Panc1 (cell line): ENCODE measurements around the gene ZNF653.

Experiments
- POLR2AphosphoS5 ChIP-seq: IDR thresholded peaks from 2 replicates; pipeline ENCODE4 v1.6.1; 2012; ENCODE audit warnings: mild to moderate bottlenecking, low read depth, low read length, moderate library complexity
- SIN3A ChIP-seq: IDR thresholded peaks from 2 replicates; pipeline ENCODE4 v1.6.1; 2012; ENCODE audit warnings: low read depth, mild to moderate bottlenecking, low read length, moderate library complexity, borderline replicate concordance; ENCODE audit not compliant: insufficient read depth
- TCF7L2 ChIP-seq: IDR thresholded peaks from 2 replicates; pipeline ENCODE4 v1.6.1; 2011; ENCODE audit warnings: mild to moderate bottlenecking, low read depth, low read length, inconsistent platforms
- TF ChIP-seq, protein P1 (sequence below): fragments of 450-650 bp; IDR thresholded peaks from 2 replicates; pipeline ENCODE4 v1.5.1; 2017; ENCODE audit warnings: mild to moderate bottlenecking

DNA sequence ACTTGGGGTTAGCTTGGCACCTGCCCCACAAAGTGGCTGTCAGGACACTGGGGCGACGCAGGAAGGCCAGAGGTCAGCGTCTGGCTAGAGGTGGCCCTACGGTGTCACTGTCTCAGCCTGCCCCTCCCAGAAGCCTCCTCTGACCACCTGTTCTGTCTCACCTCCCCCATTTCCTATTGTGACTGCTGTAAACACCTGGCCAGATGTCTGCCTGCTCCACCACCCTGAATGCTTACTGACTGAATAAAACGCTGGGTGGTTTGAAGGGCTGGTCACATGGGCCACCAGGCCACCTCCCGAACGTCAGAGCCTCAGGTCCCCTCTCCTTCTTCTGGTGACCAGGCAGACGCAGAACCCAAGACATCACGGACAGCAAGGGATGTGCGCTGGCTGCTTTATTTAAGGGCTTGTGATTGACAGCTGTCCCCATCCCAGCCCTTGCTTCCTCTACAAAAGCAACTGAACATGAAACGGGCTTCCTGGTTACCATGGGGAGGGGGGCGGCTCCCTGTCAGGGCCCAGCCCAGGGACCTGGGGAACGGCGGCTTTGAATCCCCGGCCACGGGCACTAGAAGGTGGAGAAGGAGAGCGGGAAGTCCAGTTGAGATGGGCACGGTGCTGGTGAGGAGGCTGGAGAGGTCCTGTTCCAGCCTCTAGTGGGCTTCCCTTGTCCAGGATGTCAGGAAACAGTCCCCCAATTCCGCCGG lies 47.2 kb upstream of the ZNF653 start:
- TF ChIP-seq POLR2AphosphoS5 (no peak), SIN3A (no peak), TCF7L2 (no peak)
- TF ChIP-seq, protein P1, sequence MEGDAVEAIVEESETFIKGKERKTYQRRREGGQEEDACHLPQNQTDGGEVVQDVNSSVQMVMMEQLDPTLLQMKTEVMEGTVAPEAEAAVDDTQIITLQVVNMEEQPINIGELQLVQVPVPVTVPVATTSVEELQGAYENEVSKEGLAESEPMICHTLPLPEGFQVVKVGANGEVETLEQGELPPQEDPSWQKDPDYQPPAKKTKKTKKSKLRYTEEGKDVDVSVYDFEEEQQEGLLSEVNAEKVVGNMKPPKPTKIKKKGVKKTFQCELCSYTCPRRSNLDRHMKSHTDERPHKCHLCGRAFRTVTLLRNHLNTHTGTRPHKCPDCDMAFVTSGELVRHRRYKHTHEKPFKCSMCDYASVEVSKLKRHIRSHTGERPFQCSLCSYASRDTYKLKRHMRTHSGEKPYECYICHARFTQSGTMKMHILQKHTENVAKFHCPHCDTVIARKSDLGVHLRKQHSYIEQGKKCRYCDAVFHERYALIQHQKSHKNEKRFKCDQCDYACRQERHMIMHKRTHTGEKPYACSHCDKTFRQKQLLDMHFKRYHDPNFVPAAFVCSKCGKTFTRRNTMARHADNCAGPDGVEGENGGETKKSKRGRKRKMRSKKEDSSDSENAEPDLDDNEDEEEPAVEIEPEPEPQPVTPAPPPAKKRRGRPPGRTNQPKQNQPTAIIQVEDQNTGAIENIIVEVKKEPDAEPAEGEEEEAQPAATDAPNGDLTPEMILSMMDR: no peak
